Retina (tissue), 1 donor: ENCODE measurements around the gene USH1G.
A peak's percentile ranks its signal among the peaks of the same experiment; 100 is the strongest.

Source experiments
- DNase-seq: peaks from one replicate; pipeline ENCODE4 v3.0.0-alpha.2; 2016

The USH1G gene

DNA sequence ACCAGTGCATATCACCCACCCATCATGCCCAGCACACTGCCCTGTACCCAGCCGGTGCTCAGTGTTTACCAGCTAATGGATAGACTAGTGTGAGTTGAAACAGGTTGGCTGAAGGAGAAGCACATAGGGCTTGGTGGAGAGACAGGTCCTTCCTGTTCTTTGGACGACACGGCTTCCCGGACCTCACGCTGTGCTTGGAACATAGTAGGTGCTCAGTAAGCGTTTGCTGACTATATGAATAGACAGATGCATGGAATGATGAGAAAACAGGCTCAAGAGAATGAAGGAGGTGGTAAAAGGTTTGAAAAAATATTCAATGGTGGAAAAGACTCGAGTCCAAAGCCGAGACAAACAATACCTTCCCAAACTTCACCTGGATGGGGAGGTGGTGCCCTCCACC, 22.8 kb downstream of the USH1G start:
- no peak for DNase-seq

GRCh38 chr17:74898376-74898946, 24.6 kb downstream of the USH1G start:
- no peak for DNase-seq

DNA sequence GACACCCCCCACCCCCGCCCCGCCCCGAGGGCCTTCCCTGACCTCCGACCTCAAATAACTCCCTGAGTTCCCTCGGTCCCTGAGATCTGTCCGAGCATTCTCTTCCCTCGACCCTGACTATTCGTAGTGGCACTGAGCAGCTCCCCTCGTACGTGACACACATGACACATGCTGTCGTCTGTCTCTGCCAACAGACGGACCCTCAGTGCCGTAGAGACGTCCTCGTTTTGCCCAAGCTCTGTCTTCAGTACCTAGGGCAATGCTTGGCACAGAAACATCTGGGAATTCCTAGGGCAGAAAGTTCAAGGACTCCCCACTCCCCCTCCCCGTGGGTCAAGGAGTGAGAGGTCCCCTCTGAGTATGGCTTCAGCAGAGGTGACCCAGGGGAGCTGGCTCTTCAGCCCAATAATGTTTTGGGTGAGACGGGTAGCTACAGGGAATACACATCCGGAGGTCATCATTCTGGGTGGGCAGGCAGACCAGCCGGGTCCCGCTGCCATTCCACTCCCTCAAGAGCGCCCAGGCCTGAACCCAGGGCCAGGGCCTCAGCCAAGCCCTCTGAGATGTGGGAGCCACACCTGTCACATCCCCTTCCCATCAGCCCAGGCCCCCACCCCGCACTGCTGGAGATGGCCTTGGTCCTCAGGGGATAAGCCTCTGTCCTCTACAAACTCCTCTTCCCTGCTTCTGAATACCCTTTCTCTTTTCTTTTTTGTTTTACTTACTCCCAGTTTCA, 29.0 kb downstream of the USH1G start:
- DNase-seq = no peak

DNA sequence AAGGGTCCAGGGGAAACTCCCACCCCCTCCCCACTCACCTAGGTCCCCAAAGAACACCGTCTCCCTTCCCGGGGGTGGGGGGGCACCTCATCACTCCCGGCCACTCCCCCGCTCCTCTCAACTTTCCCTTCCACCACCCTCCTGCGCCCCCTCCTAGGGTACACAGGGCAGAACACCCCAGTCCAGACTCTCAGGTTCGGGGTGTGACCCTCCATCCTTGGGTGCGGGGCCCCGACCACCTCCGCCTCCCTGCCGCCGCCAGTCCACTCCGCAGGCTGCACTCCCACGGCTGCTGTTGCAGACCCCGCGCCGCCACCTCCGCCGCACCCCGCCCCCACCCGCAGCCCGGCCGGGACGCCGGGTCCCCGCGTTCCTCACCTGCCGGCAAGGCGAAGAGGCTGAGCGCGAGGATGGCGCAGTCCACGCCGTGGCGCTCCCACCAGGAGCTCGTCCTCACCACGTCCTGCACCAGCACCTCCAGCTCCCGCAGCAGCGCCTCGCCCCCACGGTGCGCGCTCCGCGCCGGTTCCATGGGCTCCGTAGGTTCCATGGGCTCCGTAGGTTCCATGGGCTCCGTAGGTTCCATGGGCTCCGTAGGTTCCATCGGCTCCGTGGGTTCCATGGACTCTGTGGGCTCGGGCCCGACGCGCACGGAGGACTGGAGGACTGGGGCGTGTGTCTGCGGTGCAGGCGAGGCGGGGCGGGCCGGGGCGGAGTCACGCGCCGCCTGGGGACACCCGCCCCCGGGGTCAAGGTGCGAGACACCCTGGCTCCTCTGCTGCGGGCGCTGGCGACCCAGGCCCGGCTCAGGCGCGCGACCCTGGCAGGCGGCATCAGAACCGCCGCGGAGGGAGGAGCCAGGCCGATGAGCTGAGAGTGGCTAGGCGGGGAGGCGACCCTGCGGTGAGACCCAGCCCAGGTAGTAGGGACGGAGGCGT, 29.8 kb downstream of the USH1G start, which contains the start of gene FADS6:
Gene FADS6, minus strand, starts transcription at position 660 of the 938 bp plus-strand sequence. Its CDS starts 38 bp downstream, at position 622.
- DNase-seq = peak; percentile 53

GRCh38 chr17:74892013-74892841, 30.8 kb downstream of the USH1G start:
- no peak for DNase-seq

- no peak for DNase-seq
Measured at GRCh38 chr17:74890554-74890953, 32.5 kb downstream of the USH1G start.

DNA sequence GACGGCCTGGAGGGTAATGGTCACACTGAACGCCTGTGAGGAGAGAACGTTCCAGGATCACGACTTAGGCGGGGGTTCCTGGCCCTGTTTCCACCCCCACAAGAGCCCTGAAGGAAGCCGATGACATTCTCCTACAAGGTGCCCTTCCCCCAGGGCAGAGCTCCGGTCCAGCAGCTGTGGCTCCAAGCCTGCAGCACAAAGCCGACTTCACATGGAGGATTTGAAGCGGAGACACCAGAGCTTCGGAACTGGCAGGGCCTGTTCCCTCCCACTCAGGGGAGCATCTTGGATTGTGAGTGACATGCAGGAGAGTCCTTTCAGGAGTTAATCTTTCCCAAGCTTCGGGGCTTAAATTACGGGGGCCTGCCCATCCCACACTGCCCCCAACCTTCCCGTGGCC, 34.6 kb downstream of the USH1G start:
- peak; percentile 37 for DNase-seq

DNA sequence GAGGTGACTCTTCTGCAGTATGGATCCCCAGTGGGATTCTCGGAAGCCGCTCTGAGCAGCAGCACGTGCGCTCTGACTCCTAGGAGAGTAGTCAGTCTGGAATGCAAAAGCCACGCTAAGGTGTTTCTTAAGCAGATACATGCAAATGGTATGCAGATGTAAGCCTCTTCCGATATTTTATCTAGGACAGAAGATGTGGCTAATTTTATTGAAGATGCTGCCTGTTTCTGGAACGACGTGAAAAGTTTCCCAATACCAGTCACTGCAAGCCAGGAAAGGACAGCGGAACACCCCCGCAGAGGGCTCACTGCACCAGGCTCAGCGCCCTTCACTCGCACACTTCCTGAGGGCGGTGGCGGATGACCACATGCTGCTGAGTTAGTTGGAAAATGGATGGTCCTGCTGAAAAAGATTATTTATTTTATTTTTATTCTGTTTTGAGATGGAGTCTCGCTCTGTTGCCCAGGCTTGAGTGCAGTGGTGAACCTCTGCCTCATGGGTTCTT, 39.8 kb downstream of the USH1G start:
- no peak for DNase-seq

- DNase-seq = peak; percentile 40
Measured at GRCh38 chr17:74882517-74883240, 40.4 kb downstream of the USH1G start.

DNA sequence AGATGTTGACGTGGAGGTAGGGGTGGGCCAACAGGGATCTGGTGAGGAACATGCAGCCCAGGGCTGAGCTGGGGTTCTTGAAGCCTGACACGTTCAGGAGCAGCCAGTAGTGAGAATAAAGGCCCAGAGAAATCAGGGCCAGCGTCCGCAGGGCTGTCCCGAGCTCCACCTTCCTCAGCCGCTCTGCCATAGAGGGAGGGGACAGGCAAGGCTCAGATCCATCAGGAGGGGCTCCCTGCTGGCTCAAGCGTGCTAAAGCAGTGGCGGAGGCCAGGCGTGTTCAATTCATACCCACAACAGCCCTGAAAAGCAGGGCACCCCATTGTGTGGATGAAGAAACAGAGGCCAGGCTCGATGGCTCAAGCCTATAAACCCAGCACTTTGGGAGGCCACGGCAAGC, 42.0 kb downstream of the USH1G start:
- no peak for DNase-seq

DNA sequence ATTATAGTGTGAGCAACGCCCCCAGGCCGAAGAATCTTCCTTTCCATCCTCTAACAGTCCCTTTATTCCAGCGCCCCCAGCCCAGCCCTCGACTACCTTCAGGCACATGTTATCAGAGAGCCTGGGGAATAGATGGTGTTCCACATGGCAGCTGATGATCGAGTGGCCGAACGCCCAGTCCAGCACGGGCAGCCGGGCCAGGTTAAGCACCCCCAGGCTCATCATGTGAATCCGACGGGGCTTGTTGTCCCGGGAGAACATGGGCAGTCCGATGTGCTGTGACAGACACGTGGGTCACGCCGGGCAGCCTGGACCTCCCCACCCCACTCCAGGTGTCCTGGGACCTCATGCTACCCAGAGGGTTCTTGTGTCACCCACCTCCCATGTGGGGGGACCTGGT, 43.7 kb downstream of the USH1G start:
- DNase-seq = no peak

GRCh38 chr17:74878658-74879057, 44.4 kb downstream of the USH1G start:
- no peak for DNase-seq

GRCh38 chr17:74877592-74878548, 45.2 kb downstream of the USH1G start:
- no peak for DNase-seq

- DNase-seq = no peak
Measured at GRCh38 chr17:74875977-74876593, 47.0 kb downstream of the USH1G start.

- no peak for DNase-seq
Measured at GRCh38 chr17:74875155-74875976, 47.7 kb downstream of the USH1G start.

DNA sequence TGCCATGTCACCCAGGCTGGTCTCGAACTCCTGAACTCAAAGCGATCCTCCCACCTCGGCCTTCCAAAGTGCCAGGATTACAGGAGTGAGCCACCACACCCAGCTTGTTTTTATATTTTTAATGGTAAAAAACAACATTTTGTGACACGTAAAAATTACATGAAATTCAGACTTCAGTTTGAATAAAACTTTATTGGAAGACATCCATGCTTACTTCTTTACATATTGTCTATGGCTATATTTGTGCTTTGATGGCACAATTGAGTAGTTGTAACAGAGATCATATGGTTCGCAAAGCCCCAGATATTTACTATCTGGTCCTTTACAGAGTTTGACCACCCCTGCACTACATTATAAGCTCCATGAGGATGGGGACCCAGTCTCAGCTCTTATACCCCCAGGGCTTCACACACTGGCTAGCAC, 48.4 kb downstream of the USH1G start:
- no peak for DNase-seq

- peak; percentile 15 for DNase-seq
Measured at GRCh38 chr17:74873874-74874614, 49.0 kb downstream of the USH1G start.
